ENCODE measurements around the gene POTEH.
"Not testable (repeated sequence)": the region's sequence is repeated elsewhere in the genome, so short reads cannot be mapped to it uniquely, and the experiment has no call there.

The POTEH gene

GRCh38 chr22:15738157-15738908 lies 48.5 kb downstream of the POTEH start:
- not testable (repeated sequence) for DNase-seq

- DNase-seq, result not testable (repeated sequence)
These were observed 49.1 kb downstream of the POTEH start for GRCh38 chr22:15738909-15739391.

DNA sequence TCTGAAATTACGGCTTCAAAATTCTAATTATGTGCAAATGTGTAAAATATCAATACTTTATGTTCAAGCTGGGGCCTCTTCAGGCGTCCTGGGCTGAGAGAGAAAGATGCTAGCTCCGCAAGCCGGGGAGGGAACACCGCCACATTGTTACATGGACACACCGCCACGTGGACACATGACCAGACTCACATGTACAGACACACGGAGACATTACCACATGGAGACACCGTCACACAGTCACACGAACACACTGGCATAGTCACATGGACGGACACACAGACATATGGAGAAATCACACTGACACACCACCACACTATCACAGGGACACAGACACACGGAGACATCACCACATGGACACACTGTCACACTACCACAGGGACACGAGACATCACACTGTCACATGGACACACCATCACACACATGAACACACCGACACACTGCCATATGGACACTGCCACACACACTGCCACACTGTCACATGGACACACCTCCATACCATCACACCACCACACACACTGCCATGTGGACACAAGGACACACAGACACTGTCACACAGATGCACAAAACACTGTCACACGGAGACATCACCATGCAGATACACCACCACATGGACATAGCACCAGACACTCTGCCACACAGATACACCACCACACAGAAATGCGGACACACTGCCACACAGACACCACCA lies 58.0 kb downstream of the POTEH start:
- DNase-seq, result not testable (repeated sequence)

GRCh38 chr22:15749181-15749970 lies 59.5 kb downstream of the POTEH start:
- not testable (repeated sequence) for DNase-seq

- not testable (repeated sequence) for DNase-seq
These were observed 69.7 kb downstream of the POTEH start for GRCh38 chr22:15759443-15760097.

DNA sequence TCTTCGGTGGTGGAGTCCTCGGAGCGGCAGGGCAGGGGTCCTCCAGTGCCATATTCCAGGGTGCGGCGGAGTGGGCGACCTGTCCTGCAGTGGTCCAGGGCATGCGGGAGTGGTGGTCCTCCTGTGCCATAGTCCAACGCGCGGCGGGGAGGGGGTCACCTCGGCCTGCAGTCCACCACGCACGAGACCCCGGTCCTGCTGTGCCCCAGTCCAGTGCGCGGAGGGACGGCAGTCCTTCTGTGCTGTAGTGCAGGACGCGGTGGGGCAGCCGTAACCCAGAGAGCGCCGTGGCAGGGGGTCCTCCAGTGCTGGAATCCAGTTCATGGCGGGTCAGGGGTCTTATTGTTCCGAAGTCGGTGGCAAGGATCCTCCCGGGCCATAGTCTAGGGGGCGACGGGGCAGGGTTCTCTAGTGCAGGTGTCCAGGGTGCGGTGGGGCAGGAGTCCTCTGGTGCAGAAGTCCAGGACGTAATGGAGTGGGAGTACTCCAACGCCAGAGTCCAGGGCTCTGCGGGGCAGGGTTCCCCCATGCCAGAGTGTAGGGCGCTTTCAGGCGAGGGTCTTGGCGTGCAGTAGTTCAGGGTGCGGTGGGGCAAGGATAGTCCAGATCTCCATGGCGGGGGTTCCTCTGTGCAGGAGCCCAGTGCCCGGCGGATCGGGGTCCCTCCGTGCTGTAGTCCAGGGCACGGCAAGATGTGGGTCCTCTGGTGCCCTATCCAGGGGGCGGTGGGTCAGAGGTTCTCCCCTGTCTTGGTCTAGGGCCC lies 70.7 kb downstream of the POTEH start:
- DNase-seq, result not testable (repeated sequence)

- not testable (repeated sequence) for DNase-seq
These were observed 71.4 kb downstream of the POTEH start for GRCh38 chr22:15761151-15761777.

- not testable (repeated sequence) for DNase-seq
These were observed 73.7 kb downstream of the POTEH start for GRCh38 chr22:15763559-15763958.
